GM12878 (cell line): ENCODE measurements around the gene PTGER4. TPM values are rescaled to one million over a fixed set of nuclear protein-coding genes. Genes with fewer than 3 reads are reported as not detected.

Experiments used
- HDAC6 ChIP-seq: fragments of 200-600 bp; sonication (generic); IDR thresholded peaks from one replicate; pipeline ENCODE4 v1.8.0; 2017; ENCODE audit warnings: antibody characterized with exemption; ENCODE audit not compliant: unreplicated experiment
- IKZF2 ChIP-seq, 2 experiments: fragments of 450-650 bp; IDR thresholded peaks; 2 replicates each; pipeline ENCODE4 v1.6.1; 2017; ENCODE audit warnings: mild to moderate bottlenecking in 2 of 2, moderate library complexity in 2 of 2
- JUND ChIP-seq: IDR thresholded peaks from 2 replicates; pipeline ENCODE4 v1.6.1; 2012; ENCODE audit warnings: low read depth, mild to moderate bottlenecking, low read length, improper control_type of control experiment, moderate library complexity
- MTA2 ChIP-seq: fragments of 450-650 bp; IDR thresholded peaks from 2 replicates; pipeline ENCODE4 v1.6.1; 2016; ENCODE audit warnings: low read depth, mild to moderate bottlenecking, moderate library complexity
- PAX5 ChIP-seq: IDR thresholded peaks from 2 replicates; pipeline ENCODE4 v1.6.1; 2011; ENCODE audit warnings: low read depth, low read length, borderline replicate concordance
- POLR2A ChIP-seq: IDR thresholded peaks from 2 replicates; pipeline ENCODE4 v1.6.1; 2011; ENCODE audit warnings: low read depth, mild to moderate bottlenecking, low read length
- RBBP5 ChIP-seq: fragments of 200-600 bp; sonication (generic); conservative IDR thresholded peaks from 2 replicates; pipeline ENCODE4 v1.6.1; 2016
- SMC3 ChIP-seq: IDR thresholded peaks from 2 replicates; pipeline ENCODE4 v1.6.1; 2011; ENCODE audit warnings: low read length, improper control_type of control experiment, borderline replicate concordance
- ZBTB40 ChIP-seq: fragments of 450-650 bp; IDR thresholded peaks from 2 replicates; pipeline ENCODE4 v1.6.1; 2016; ENCODE audit warnings: mild to moderate bottlenecking, moderate library complexity, borderline replicate concordance
- polyA plus RNA-seq, 11 experiments: library from polyadenylated mRNA; depleted of rRNA in 4 of 11; unstranded in 6 of 11; stranded (reverse) in 5 of 11; fragments of >200 nt; fragmentation: Nextera tagmentation in 4 of 11; fragmentation: Illumina TruSeq in 1 of 11; extraction: Ambion mirVana in 4 of 11; extraction: Trizol in 1 of 11; gene quantifications; 1 replicate in 1 of 11; 2 replicates in 10 of 11; pipeline versions ENCODE4 v1.2.1 to v1.2.3, GENCODE V29; 2011 to 2016; ENCODE audit warnings: inconsistent platforms in 2 of 11, missing spikeins in 2 of 11, low read depth in 1 of 11
- total RNA-seq, 4 experiments: library from RNA; depleted of rRNA in 3 of 4; stranded (reverse); fragments of >200 nt in 3 of 4; fragmentation: Illumina TruSeq in 1 of 4; extraction: Trizol in 1 of 4; gene quantifications; 2 replicates each; pipeline versions ENCODE4 v1.2.1 to v1.2.3, GENCODE V29; 2013 to 2021
- TF ChIP-seq, protein P1 (sequence below): fragments of 150-350 bp; IDR thresholded peaks from 2 replicates; pipeline ENCODE4 v1.6.1; 2014; ENCODE audit warnings: mild to moderate bottlenecking, low read depth, low read length
- TF ChIP-seq, protein P2 (sequence below): IDR thresholded peaks from 2 replicates; pipeline ENCODE4 v1.6.1; 2012; ENCODE audit warnings: low read depth, low read length, improper control_type of control experiment

Gene PTGER4
- total and polyA plus RNA-seq, 10 of the 15 experiments (the other 5 are each of a cell fraction or from before 2014, with no cell fraction given) = 0.15 to 3.7 (median 0.62) TPM

- no peak for TF ChIP-seq JUND
- TF ChIP-seq, protein P1, sequence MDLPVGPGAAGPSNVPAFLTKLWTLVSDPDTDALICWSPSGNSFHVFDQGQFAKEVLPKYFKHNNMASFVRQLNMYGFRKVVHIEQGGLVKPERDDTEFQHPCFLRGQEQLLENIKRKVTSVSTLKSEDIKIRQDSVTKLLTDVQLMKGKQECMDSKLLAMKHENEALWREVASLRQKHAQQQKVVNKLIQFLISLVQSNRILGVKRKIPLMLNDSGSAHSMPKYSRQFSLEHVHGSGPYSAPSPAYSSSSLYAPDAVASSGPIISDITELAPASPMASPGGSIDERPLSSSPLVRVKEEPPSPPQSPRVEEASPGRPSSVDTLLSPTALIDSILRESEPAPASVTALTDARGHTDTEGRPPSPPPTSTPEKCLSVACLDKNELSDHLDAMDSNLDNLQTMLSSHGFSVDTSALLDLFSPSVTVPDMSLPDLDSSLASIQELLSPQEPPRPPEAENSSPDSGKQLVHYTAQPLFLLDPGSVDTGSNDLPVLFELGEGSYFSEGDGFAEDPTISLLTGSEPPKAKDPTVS = no peak
- 0 out of 2 replicates have a peak, but pooled peaks have one; percentile 19 for TF ChIP-seq PAX5
- TF ChIP-seq, protein P2, sequence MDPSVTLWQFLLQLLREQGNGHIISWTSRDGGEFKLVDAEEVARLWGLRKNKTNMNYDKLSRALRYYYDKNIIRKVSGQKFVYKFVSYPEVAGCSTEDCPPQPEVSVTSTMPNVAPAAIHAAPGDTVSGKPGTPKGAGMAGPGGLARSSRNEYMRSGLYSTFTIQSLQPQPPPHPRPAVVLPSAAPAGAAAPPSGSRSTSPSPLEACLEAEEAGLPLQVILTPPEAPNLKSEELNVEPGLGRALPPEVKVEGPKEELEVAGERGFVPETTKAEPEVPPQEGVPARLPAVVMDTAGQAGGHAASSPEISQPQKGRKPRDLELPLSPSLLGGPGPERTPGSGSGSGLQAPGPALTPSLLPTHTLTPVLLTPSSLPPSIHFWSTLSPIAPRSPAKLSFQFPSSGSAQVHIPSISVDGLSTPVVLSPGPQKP = no peak
- 0 out of 2 replicates have a peak, but pooled peaks have one; percentile 15 for TF ChIP-seq MTA2
- peak in 1 of 2 experiments; percentile 62; a peak in 3 of 4 replicates for TF ChIP-seq IKZF2 (IDR thresholded peaks at IDR 0.05)
- TF ChIP-seq RBBP5 = no peak
- no peak for TF ChIP-seq SMC3
- no peak for TF ChIP-seq POLR2A
- no peak for TF ChIP-seq ZBTB40
- no peak for TF ChIP-seq HDAC6
These were observed 385 bp upstream of the PTGER4 start (continued) for GRCh38 chr5:40679148-40679912.
